ENCODE results near the gene FAM234B.

Gene FAM234B

DNA sequence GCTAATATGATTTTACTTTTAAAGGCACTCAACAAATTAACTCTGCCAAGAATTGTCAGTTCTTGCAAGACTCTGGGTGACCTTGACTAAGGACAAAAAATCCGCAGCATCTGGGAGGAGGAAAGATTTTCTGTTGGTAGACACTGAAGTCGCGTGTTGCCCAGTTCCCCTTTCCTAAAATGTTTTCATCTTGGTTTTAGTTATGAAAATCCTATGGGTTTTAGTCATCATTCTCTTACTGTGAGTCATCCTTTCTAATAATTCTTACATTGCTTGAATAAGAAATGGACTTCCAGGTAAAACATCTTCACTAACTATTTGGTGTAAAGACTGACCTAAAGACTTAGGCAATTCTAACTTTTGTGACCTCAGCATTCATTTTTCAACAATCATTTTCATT lies 50.2 kb downstream of the FAM234B start:
- DNase-seq: no peak

GRCh38 chr12:13095266-13095995 lies 51.2 kb downstream of the FAM234B start:
- DNase-seq: no peak

DNA sequence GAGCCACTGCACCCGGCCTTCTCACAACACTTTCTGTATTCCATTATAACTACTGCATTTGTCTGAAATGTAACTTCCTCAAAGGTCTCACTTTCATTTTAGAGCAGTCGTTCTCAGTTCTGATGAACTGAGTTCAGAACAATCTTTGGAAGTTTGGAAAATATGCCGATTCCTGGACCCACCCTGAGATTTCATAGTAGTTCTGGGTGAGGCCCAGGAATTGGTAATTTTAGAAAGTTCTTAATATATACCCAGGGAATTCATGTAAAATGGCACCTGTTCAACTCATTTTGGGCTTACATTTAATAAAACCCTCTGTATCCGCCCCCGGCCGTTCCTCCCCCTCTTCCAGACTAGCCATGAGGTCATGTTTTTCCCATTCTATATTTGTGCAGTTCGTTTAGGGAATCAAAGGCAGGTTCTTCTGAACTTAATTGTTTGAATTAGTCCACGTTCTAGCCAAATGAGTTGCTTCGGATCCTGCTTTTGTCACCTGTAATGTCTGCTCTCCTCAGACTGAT lies 53.4 kb downstream of the FAM234B start:
- no peak for DNase-seq

- no peak for DNase-seq
Observed at GRCh38 chr12:13099066-13099843, 55.1 kb downstream of the FAM234B start.

DNA sequence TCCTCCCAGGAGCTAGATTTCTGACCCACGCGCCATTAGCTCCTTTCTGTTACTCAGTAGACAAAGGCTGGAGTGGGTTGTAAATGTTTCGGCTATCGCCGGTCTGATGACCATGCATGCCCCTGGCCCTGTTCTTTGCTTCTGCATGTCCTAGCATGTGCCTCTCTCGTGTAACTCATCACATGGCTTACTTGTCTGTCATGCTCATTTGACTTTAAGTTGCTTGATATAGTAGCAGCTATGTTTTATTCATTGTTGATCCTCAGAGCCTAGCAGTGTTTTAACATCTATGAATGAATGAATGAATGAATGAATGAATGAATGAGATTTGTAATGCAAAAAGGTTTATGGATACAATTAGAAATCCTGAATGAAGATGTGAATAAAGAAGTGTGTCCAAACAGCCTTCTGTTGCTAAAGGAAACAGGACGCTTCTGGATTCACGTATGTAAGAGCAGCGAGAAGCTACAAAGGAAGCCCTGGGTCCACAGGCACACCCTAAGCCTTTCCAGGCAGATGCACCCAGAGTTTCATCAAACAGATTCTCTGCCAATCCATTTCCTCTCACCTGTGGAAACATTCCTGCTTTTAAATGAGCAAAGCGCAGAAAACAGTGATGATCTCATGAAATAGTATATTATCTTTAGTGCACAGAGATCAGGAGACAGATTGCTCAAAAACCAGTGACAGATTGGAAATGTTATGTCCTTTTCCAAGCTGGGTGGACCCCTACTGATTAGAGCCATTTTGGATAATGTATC lies 55.8 kb downstream of the FAM234B start:
- DNase-seq: no peak

GRCh38 chr12:13100605-13100881 lies 56.4 kb downstream of the FAM234B start:
- DNase-seq: no peak

DNA sequence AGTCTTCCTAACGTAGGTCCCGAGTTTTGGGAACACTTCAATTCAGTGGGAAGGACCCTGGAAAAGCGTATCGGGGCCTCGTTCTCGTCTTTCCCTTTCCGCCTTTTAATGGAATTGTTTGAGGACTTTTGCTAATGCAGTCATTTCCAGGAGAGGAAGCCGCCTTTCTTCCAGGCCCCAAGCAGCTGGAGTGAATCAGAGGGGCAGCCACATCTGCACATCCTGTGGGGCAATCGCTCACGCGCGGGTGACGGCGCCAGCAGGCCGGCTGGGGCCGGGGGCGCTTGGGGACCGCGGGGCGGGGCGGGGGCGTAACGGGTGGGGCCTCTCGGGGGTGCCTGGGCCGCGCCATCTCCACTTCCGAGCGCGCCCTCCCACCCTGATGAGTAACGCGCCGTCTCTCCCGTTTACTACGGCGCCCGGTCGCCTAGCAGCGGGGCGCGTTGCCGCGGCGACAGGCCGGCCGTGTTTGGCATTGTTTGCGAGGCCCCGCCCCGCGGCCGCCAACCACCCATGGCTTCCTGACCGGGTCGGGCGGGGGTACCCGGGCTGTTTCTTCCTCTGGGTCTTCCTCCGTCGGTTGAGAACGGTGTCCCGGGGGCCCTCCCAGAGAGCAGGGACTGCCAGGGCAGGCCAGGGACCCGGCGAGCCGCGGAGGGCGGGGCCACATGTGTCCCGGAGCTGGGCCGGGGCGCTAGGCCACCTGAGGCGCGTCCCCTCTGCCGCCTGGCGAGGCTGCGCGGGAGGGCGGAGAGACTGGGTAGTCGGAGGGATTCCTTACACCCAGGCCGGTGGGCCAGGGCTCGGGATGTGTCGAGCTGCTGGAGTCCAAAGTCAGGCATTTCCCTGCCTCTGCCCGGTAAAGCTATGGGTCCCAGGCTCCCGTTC lies 56.9 kb downstream of the FAM234B start:
- DNase-seq: peak; percentile 94

- DNase-seq: peak; percentile 55
Observed at GRCh38 chr12:13101821-13102375, 57.7 kb downstream of the FAM234B start.

- DNase-seq: no peak
Observed at GRCh38 chr12:13102461-13103195, 58.4 kb downstream of the FAM234B start.

- no peak for DNase-seq
Observed at GRCh38 chr12:13103391-13104033, 59.3 kb downstream of the FAM234B start, which contains the start of gene GSG1. GSG1 (minus strand) TSS chr12:13103667; CDS start chr12:13103512, 155 bp downstream.

- DNase-seq: no peak
Observed at GRCh38 chr12:13104409-13104808, 60.2 kb downstream of the FAM234B start.

DNA sequence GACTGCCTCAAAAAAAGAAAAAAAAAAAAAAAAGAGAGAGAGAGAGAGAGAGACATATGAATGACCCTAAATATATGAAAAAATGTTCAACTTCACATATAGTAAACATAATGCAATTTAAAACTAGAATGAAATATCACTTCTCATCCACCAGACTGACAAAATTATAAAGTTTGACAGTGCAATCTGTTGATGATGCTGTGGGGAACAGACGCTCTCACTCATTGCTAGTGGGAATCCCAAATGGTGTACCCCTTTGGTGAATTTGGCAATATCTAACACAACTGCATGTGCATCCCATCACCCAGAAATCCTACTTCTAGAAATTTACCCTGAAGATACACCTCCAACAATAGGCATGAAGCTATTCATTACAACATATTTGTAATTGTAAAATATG lies 61.6 kb downstream of the FAM234B start:
- no peak for DNase-seq

- DNase-seq: no peak
Observed at GRCh38 chr12:13106666-13107065, 62.5 kb downstream of the FAM234B start.

- no peak for DNase-seq
Observed at GRCh38 chr12:13112968-13113367, 68.8 kb downstream of the FAM234B start.

DNA sequence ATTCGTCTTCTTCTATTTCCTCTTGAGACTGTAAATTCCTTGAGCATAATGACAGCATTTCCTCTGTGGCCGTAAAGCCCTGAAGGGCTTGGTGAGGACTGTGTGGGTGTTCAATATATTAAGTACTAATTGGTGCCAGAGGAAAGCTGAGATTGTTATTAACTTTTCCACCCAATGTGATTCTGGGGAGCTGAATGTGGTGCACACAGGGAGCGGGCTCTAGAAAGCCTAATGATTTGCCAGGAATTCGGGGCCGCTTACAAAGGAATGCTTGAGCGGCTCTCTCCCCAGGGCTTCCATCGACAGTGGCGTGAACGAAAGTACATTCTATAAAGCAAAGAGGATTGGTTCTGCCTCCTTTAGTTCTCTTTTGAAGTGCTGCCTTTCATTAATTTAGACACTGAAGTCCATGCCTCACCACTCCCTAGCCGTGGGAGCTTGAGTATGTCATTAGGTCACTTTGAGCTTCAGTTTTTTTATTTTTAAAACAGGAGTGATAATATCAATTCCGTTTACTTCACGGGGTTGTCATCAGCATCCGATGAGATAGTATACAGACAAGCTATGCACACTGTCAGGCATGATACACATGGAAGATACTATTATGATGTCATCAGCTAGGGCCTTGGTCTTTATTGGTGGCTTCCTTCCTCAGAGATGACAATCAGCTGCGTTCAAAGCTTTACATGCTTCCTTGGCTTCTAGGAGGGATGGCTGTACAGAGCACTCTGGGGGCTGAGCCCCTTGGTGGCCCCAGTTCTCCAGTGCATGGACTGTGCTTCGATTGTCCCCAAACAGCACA lies 70.3 kb downstream of the FAM234B start:
- DNase-seq: no peak

- no peak for DNase-seq
Observed at GRCh38 chr12:13116259-13116658, 72.1 kb downstream of the FAM234B start.

GRCh38 chr12:13117029-13117428 lies 72.8 kb downstream of the FAM234B start:
- no peak for DNase-seq

DNA sequence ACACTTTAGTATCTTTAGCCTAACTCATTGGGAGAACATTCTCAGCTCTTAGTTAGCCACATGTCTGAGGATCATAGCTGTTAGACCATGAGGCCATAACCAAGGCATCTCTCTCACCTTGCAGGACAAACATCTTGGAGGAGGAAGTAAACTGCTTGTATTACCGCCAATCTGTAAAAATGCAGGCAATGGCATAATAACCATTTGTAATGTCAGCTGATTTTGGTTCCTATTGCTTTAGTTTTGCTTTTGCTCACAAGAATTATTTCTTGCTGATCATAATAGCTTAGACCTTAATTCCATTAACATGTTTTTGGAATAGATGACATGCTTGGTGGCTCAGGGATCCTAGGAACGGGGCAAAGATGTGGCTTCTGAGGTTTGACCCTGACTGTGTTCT lies 75.6 kb downstream of the FAM234B start:
- DNase-seq: no peak

GRCh38 chr12:13120413-13120812 lies 76.2 kb downstream of the FAM234B start:
- no peak for DNase-seq

GRCh38 chr12:13121568-13121967 lies 77.4 kb downstream of the FAM234B start:
- no peak for DNase-seq
